ENCODE data around the gene THSD7B.

THSD7B gene

DNA sequence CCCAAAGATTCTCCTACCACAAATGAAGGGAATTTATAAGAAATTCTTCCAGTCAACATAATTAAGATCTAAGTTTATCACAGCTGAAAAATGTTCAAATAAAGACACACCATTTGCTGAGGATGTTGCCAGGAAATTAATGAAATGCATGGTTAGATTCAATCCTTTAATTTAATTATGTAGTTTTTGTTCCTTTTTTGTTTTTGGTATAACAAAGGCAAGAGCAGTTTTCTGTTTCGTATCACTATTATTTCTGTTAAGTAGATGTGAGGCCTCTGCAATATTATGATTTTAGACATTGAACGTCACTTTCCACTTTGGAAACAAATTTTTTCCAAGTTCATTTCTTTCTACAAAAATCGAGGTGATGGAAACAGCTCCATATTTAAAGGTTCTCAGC lies 440.0 kb downstream of the THSD7B start:
- DNase-seq, result no peak

GRCh38 chr2:137206069-137206468 lies 440.7 kb downstream of the THSD7B start:
- no peak for DNase-seq

DNA sequence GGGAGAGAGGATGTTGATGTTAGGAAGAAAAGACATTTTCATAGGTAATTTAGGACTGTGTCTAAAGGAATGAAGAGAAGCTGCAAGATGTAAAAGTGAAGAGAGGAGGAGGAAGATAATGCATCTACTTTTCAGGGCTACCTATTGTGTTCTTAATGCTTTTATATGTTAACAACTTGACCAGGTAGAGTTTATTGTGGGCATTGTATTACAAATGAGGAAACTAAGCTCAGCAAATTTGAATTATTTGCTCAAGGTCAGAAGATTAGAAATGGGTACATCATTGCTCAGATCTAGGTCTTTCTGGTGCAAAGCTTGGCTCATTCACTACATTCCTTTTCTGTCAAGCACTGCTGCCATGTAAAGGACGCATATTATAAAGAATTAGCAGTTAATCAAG lies 441.7 kb downstream of the THSD7B start:
- DNase-seq, result no peak

DNA sequence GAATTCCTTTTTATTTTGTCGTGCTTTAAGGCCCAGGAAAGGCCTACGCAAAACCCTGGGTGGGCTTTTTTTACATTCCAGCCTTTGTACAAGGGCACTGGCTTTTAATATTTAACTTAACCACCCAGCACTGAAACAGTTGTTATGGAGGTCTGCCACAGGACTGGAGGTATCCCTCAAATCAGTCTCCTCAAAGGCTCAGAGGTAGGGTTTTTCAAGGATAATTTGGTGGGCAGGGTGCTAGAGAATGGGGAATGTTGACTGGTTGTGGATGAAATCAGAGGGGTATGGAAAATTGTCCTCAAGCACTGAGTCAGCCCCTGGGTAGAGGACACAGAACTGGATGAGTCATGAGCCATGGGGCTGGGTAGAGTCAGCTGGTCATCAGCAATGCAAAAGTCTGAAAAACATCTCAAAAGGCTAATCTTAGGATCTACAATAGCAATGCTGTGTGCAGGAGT lies 443.1 kb downstream of the THSD7B start:
- DNase-seq, result no peak

DNA sequence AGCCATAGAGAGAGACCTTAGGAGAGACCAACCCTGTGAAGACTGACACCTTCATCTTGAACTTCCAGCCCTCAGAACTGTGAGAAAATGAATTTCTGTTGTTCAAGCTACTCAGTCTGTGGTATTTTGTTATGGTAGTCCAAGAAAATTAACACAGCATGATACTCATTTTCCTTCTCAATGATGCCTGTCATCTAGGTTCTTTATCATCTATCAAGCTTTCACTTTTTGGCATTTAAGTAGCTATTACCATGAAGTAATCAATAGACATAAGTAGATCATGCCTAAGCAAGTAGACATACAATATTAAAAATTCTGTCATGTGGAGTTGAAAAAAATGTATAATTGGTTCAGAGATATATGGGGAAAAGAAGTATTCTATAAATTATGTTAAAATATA lies 444.7 kb downstream of the THSD7B start:
- no peak for DNase-seq

DNA sequence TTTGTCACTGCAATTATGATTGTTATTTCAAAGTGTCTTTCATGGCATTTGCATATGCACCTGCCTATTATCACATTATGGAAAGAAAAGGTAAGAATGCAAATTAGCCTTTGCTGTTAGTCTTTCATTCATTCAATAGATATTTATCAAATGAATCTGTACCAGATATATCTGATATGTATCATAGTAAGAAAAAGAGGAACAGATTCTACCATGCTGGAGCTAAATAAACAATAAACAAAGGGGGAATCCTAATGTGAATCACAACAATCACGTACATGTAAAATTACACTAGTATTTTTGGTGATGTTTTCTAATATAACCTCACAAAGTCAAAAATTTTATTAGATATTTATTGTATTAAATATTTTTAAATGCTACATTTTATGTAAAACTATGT lies 446.4 kb downstream of the THSD7B start:
- no peak for DNase-seq

DNA sequence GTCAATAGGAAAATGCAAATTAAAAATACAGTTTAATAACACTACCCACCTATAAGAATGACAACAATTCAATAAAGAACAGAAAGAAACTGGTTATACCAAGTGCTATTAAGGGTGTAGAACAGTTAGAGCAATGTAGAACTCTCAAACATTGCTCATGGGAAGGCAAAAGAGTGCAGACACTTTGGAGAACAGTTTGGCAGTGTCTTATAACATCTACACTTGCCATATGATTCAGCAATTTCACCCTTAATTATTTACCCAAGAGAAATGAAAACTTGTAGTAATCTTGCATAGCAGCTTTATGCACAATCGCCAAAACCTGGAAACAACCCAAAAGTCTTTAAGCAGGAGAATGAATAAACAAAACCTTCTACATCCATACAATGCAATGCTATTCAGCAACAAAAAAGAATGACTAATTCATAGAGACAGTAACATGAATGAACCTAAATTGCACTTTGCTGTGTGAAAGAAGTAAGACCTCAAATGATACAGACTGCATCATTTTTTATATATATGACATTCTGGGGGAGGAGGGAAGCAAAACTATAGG lies 455.2 kb downstream of the THSD7B start:
- no peak for DNase-seq

- DNase-seq, result no peak
These were observed 456.6 kb downstream of the THSD7B start for GRCh38 chr2:137221797-137222492.

DNA sequence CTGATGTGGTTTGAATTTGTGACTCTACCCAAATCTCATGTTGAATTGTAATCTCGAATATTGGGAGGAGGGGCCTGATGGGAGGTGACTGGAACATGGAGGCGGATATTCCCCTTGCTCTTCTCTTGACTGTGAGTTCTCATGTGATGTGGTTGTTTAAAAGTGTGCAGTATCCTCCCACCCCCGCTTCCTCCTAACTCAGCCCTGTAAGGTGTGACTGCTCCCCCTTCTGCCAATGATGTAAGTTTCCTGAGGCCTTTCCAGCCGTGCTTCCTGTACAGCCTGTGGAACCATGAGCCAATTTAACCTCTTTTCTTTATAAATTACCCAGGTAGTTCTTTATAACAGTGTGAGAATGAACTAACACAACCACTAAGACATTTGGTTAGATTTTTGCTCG lies 458.4 kb downstream of the THSD7B start:
- DNase-seq, result no peak

DNA sequence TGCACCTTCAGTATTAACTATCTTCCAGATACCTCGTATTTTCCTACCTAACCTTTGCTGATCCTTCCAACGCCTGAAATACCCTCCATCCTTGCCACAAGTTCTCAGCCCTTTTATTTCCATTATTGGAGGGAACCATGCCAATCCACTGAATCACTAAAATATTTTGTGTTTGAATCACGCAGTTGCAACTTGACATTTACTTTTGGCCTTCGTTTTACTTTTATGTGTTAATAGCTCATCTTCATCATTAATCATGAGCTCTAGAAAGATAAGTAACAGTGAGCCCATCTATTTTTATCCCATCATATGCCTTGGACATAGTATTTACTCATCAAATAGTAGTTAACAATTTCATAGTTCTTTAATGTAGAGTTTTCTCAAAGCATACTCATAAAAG lies 463.2 kb downstream of the THSD7B start:
- no peak for DNase-seq

DNA sequence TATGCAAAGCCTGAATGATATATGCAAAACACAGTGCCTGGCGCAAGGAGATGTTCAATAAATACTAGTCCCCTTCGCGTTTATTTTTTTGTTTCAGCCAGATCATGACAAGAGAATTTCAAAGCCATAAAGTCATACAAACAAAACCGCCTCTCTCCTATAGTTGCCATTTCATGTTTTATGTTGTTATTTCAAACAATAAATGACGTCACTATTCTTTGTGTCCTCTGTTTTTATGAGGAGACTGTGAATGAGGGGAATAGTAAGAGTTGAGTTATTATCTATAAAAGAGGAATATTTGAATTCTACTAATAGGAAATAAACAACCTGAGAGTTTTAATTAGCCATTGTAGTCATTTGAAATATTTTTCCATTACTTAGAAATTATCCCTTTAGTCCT lies 464.5 kb downstream of the THSD7B start:
- no peak for DNase-seq

DNA sequence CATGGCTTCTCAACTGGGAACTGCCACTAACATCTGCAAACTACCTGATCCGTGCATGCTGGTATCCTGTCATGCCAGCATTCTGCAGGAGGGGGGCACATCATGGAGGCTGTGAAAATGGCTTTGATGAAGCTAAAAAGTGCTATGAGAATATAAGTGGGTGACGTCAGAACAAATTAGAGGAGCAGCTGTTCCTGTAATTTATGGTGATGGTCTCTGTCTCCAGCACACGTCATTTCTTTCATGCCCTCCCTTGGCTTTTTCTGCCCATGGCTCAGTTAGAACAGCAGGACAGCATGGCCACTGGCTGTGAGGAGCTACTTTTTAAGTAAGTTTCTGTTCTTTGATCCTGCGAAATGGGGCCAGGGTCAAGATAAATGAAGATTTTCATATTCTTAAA lies 466.3 kb downstream of the THSD7B start:
- no peak for DNase-seq

GRCh38 chr2:137232076-137232475 lies 466.7 kb downstream of the THSD7B start:
- no peak for DNase-seq

DNA sequence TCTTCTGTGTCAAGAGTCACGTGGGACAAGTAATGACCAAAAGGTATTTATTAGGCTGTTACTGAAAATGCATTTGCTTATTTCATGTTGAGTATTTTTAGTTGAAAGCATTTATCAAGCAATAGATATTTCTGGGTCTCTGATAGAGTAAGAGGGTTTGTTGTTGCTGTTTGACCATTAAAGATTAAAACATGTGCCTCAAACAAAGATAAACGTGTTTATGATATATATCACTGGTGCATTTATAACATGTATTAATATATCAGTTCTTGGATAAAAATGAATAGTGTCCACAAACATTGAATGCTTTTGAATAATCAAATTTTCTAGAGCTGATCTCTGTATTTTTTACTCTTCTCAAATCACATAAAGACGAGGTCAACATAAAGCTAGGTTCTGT lies 467.7 kb downstream of the THSD7B start:
- DNase-seq, result no peak

DNA sequence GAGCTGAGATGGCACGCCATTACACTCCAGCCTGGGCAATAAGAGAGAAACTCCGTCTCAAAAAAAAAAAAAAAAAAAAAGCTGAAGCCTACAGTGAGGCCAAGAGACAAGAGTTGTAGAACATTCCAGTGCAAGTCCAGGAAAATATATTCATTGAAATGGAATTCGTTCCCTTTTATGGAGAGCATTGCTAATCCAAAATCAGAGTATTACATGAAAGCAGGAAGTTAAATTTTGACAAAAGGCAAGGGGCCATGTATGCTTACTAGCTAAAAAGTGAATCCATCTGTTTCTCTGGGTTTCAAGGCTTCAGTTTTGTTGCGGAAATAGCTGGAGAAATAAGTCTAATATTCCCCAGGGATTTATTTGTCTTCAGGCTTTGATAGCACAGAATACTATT lies 471.7 kb downstream of the THSD7B start:
- no peak for DNase-seq

- no peak for DNase-seq
These were observed 472.7 kb downstream of the THSD7B start for GRCh38 chr2:137238065-137238464.

- DNase-seq, result no peak
These were observed 484.3 kb downstream of the THSD7B start for GRCh38 chr2:137249463-137250130.

DNA sequence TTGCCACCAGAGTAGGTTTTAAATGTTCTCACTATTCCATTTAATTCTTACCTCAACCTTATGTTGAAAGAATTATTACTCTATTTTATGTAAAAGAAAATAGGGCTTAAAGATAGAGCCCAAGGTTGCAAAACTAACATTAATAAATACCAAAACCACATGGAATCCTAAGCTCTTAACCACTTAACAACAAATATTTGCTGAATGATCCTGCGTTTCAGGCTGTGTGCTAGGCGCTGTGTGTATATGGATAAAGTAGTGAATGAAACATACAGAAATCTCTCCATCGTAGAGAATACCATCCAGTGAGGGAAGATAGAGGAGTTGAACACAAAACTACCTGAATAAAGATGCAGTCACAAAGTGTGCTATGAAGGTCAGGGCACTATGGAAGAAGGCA lies 485.1 kb downstream of the THSD7B start:
- no peak for DNase-seq

DNA sequence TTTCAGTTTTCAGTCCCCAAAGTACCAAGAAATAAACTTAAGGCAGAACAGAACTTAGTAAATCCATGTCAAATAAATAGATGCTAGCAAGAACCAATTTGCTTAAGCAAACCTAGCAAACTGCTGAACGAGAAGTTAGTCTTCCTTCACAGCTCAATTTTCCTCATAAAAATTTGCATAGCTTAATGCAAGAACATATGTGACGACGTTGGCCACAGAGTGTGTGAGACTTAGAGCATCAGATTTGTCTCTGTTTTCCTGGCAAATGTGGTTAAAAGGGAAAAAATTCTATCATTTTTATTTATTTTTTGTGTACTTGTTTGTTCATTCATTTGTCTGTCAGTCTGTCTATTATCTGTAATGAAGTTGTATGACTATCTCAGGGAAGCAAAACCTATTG lies 485.7 kb downstream of the THSD7B start:
- DNase-seq, result no peak

GRCh38 chr2:137252934-137253333 lies 487.6 kb downstream of the THSD7B start:
- no peak for DNase-seq

GRCh38 chr2:137254052-137254451 lies 488.7 kb downstream of the THSD7B start:
- no peak for DNase-seq

GRCh38 chr2:137255345-137255744 lies 490.0 kb downstream of the THSD7B start:
- DNase-seq, result no peak

GRCh38 chr2:137255990-137256389 lies 490.6 kb downstream of the THSD7B start:
- DNase-seq, result no peak

DNA sequence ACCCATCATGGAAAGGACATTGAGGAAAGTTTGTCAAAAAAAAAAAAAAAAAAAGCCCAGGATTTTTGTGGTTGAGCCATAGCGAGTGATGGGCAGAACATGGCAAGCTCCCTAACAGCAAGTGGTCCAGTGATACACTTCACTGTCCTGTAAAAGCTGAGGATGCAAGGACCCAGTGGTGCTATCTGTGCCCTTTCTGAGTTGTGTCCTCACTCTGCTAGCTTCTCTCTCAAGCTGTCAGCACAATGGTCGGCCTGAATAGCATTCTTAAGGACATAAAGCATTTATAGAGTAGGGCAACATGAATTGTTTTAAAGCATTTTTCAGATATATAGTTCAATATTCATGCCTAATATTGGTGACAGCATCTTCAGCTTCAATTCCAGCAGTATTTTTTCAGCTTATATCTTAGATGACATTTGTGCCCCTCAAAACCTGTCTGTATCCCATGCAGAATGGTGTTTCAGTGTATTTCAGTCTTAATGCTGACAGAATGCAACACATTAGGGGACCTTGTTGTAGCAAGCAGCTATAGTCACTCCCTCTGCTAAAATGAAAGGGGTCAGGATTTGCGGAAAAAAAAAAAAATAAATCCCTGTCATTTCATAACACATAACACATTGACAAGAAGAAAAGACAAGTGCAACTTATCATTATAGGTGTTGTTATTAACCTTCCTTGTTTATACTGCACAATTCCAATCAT lies 496.7 kb downstream of the THSD7B start:
- DNase-seq, result no peak
